ENCODE data around the gene PRPF38B.
"Not testable (repeated sequence)": the region's sequence is repeated elsewhere in the genome, so short reads cannot be mapped to it uniquely, and the experiment has no call there.

Gene PRPF38B

GRCh38 chr1:108679586-108680213 lies 12.4 kb upstream of the PRPF38B start:
- no peak for DNase-seq (ENCODE audit: low spot score)
- Histone ChIP-seq H3K4me3 (peak overlapping the region; percentile 36), H3K27ac (no peak overlapping the region)
- no peak for TF ChIP-seq CTCF (IDR thresholded peaks at IDR 0.05)

GRCh38 chr1:108681701-108682100 lies 10.4 kb upstream of the PRPF38B start:
- H3K4me3 ChIP-seq; H3K27ac ChIP-seq; DNase-seq (ENCODE audit: low spot score): not testable (repeated sequence)

GRCh38 chr1:108685529-108685928 lies 6.6 kb upstream of the PRPF38B start:
- Histone ChIP-seq H3K27ac (no peak overlapping the region), H3K4me3 (no peak overlapping the region)
- TF ChIP-seq CTCF (IDR thresholded peaks at IDR 0.05), result no peak
- DNase-seq (ENCODE audit: low spot score), result no peak

GRCh38 chr1:108686614-108687313 lies 5.3 kb upstream of the PRPF38B start:
- no peak for DNase-seq (ENCODE audit: low spot score)
- TF ChIP-seq CTCF (IDR thresholded peaks at IDR 0.05), result no peak
- H3K4me3 ChIP-seq, result no peak overlapping the region
- H3K27ac ChIP-seq, result no peak overlapping the region

- TF ChIP-seq CTCF (IDR thresholded peaks at IDR 0.05), result no peak
- Histone ChIP-seq H3K4me3 (peak overlapping the region; percentile 84), H3K27ac (peak overlapping the region; percentile 83 to 98)
- no peak for DNase-seq (ENCODE audit: low spot score)
Observed at GRCh38 chr1:108691128-108691941, 775 bp upstream of the PRPF38B start.

- peak overlapping the region; percentile 83 to 98 for H3K27ac ChIP-seq
- TF ChIP-seq CTCF (IDR thresholded peaks at IDR 0.05), result peak; percentile 22
- peak; percentile 85 for DNase-seq (ENCODE audit: low spot score)
- H3K4me3 ChIP-seq, result peak overlapping the region; percentile 84
Observed at GRCh38 chr1:108692724-108693655, 880 bp downstream of the PRPF38B start.
